Keratinocyte (primary cell): ENCODE results near the gene BUD23. TPM values are rescaled to one million over a fixed set of nuclear protein-coding genes. Genes with fewer than 3 reads are reported as not detected.
"Not testable (repeated sequence)": the region's sequence is repeated elsewhere in the genome, so short reads cannot be mapped to it uniquely, and the experiment has no call there.

Experiments used
- DNase-seq: peaks from one replicate; pipeline ENCODE4 v3.0.0-alpha.2; 2011; ENCODE audit warnings: low read depth, missing footprints, low spot score
- FAIRE-seq: peaks from 2 replicates; lab custom pipeline; 2011; peaks lifted over from hg19 to GRCh38; lab: Jason Lieb, UNC
- H2AFZ ChIP-seq: 2 replicates; pipeline ENCODE4 v1.6.0; 2012; ENCODE audit warnings: low read length, control low read depth, inconsistent platforms; ENCODE audit not compliant: control insufficient read depth
- H3K27ac ChIP-seq: 2 replicates; pipeline ENCODE4 v1.5.1; 2011; ENCODE audit warnings: low read length; ENCODE audit not compliant: control insufficient read depth, insufficient read depth
- H3K27me3 ChIP-seq: 3 replicates; pipeline ENCODE4 v1.6.0; 2011; ENCODE audit warnings: low read length; ENCODE audit not compliant: control insufficient read depth, insufficient read depth; ENCODE audit errors: extremely low read depth
- H3K36me3 ChIP-seq, 2 experiments: 2 replicates in 1 of 2; 3 replicates in 1 of 2; pipeline ENCODE4 v1.5.1; 2011; ENCODE audit warnings: low read length in 2 of 2, mild to moderate bottlenecking in 1 of 2; ENCODE audit not compliant: control insufficient read depth in 2 of 2, insufficient read depth in 2 of 2; ENCODE audit errors: extremely low read depth in 1 of 2
- H3K4me1 ChIP-seq: 3 replicates; pipeline ENCODE4 v1.5.1; 2011; ENCODE audit warnings: low read length; ENCODE audit not compliant: control insufficient read depth, insufficient read depth; ENCODE audit errors: extremely low read depth
- H3K4me2 ChIP-seq: 3 replicates; pipeline ENCODE4 v1.6.0; 2011; ENCODE audit warnings: low read depth, low read length; ENCODE audit not compliant: control insufficient read depth, insufficient read depth; ENCODE audit errors: extremely low read depth
- H3K4me3 ChIP-seq, 3 experiments: fragments of 200-600 bp in 1 of 3; sonication (generic) in 1 of 3; 2 replicates in 2 of 3; 3 replicates in 1 of 3; pipeline ENCODE4 v1.5.1; 2011 to 2016; ENCODE audit warnings: low read length in 3 of 3, mild to moderate bottlenecking in 3 of 3, control low read depth in 2 of 3, inconsistent platforms in 1 of 3, low read depth in 1 of 3, mixed read lengths in 1 of 3, mixed run types in 1 of 3, moderate library complexity in 1 of 3; ENCODE audit not compliant: control insufficient read depth in 2 of 3, insufficient read depth in 2 of 3; ENCODE audit errors: extremely low read depth in 1 of 3
- H3K79me2 ChIP-seq: 2 replicates; pipeline ENCODE4 v1.6.0; 2012; ENCODE audit warnings: low read length; ENCODE audit not compliant: control insufficient read depth, insufficient read depth
- H3K9ac ChIP-seq: 3 replicates; pipeline ENCODE4 v1.6.0; 2011; ENCODE audit warnings: low read length; ENCODE audit not compliant: control insufficient read depth, insufficient read depth; ENCODE audit errors: extremely low read depth
- H3K9me1 ChIP-seq: 3 replicates; pipeline ENCODE4 v1.6.0; 2011; ENCODE audit warnings: low read length; ENCODE audit not compliant: control insufficient read depth, insufficient read depth; ENCODE audit errors: extremely low read depth
- H3K9me3 ChIP-seq: 2 replicates; pipeline ENCODE4 v1.5.1; 2012; ENCODE audit warnings: low read depth, low read length; ENCODE audit not compliant: control insufficient read depth
- H4K20me1 ChIP-seq: 3 replicates; pipeline ENCODE4 v1.6.0; 2011; ENCODE audit warnings: low read length; ENCODE audit not compliant: control insufficient read depth, insufficient read depth; ENCODE audit errors: extremely low read depth
- CTCF ChIP-seq, 3 experiments: IDR thresholded peaks in 1 of 3; conservative IDR thresholded peaks in 1 of 3; optimal IDR thresholded peaks in 1 of 3; 2 replicates in 2 of 3; 3 replicates in 1 of 3; pipeline versions ENCODE3 to v1.5.1; 2011; ENCODE audit warnings: low read length in 3 of 3, mild to moderate bottlenecking in 3 of 3, moderate library complexity in 2 of 3, control low read depth in 1 of 3, inconsistent platforms in 1 of 3; ENCODE audit not compliant: insufficient read depth in 2 of 3; ENCODE audit errors: extremely low read depth in 1 of 3
- EZH2 ChIP-seq: IDR thresholded peaks from one replicate; pipeline ENCODE4 v1.6.1; 2012; ENCODE audit warnings: inconsistent platforms, mild to moderate bottlenecking, low read length, moderate library complexity
- dilution Hi-C: fragments of 300-500 bp; cut with MboI; formaldehyde crosslinking; loops from one replicate; pipeline ENCODE4 v1.7.0; 2020; ENCODE audit warnings: low sequenced_read_pairs; ENCODE audit not compliant: extremely low pct_ligation_motif_present
- polyA plus RNA-seq, 5 experiments: library from polyadenylated mRNA; depleted of rRNA in 3 of 5; stranded (reverse) in 3 of 5; stranded (forward) in 1 of 5; unstranded in 1 of 5; fragments of >200 nt; gene quantifications; 1 replicate in 1 of 5; 2 replicates in 3 of 5; 3 replicates in 1 of 5; pipeline versions ENCODE4 v1.2.1 to v1.2.3, GENCODE V29; 2011 to 2012; ENCODE audit warnings: missing spikeins in 2 of 5, low read depth in 1 of 5, low replicate concordance in 1 of 5

BUD23 gene
- polyA plus RNA-seq, 1 donor (not counting 4 experiments of a cell fraction or from before 2014, with no cell fraction given), result 72.0 TPM

GRCh38 chr7:73719806-73720169 is 36.4 kb downstream of the BUD23 start:
- DNase-seq, result no peak
- dilution Hi-C loops, result no loop called here
- H3K9ac ChIP-seq, result peak overlapping the region; percentile 15
- H3K4me3 ChIP-seq, result peak overlapping the region in 2 of 3 experiments; percentile 12 to 42
- H3K9me3 ChIP-seq, result no peaks in the 10 kb centered on the region
- peaks cover 10% of the 10 kb centered on the region for H3K9me1 ChIP-seq
- peak overlapping the region; percentile 58 for H3K4me2 ChIP-seq
- H4K20me1 ChIP-seq, result peaks cover 25% of the 10 kb centered on the region
- no peaks in the 10 kb centered on the region for H3K27me3 ChIP-seq
- H2AFZ ChIP-seq, result no peak overlapping the region
- H3K4me1 ChIP-seq, result peaks cover 33% of the 10 kb centered on the region
- peaks cover 3 to 8% of the 10 kb centered on the region in 2 experiments for H3K36me3 ChIP-seq
- TF ChIP-seq CTCF (optimal IDR thresholded peaks at IDR 0.05 in 1 of 3, IDR thresholded peaks at IDR 0.05 in 1 of 3, conservative IDR thresholded peaks at IDR 0.05 in 1 of 3; ENCODE audit: extremely low read depth in 1 of 3, insufficient read depth in 2 of 3, low read length in 3 of 3) (no peak), EZH2 (no peak)
- H3K79me2 ChIP-seq, result peaks cover 36% of the 10 kb centered on the region
- no peak for FAIRE-seq
- H3K27ac ChIP-seq, result no peak overlapping the region

- dilution Hi-C loops, FAIRE-seq, DNase-seq, H3K36me3 ChIP-seq, H3K9ac ChIP-seq, H3K9me1 ChIP-seq, H2AFZ ChIP-seq, H3K27me3 ChIP-seq, H3K9me3 ChIP-seq, H3K4me3 ChIP-seq, H3K27ac ChIP-seq, H3K4me2 ChIP-seq: not testable (repeated sequence)
- H4K20me1 ChIP-seq, result peaks cover 22% of the 10 kb centered on the region
- H3K4me1 ChIP-seq, result peaks cover 31% of the 10 kb centered on the region
- H3K79me2 ChIP-seq, result peaks cover 33% of the 10 kb centered on the region
Observed at GRCh38 chr7:73720443-73720842, 37.0 kb downstream of the BUD23 start.

- no peaks in the 10 kb centered on the region for H3K27me3 ChIP-seq
- H3K79me2 ChIP-seq, result peaks cover 28% of the 10 kb centered on the region
- H3K9ac ChIP-seq, result no peak overlapping the region
- no peak overlapping the region for H3K27ac ChIP-seq
- peaks cover 13% of the 10 kb centered on the region for H4K20me1 ChIP-seq
- DNase-seq (no peak), FAIRE-seq (no peak)
- no peak overlapping the region for H3K4me3 ChIP-seq
- H3K9me3 ChIP-seq, result no peaks in the 10 kb centered on the region
- peaks cover 5% of the 10 kb centered on the region for H3K9me1 ChIP-seq
- TF ChIP-seq CTCF (optimal IDR thresholded peaks at IDR 0.05 in 1 of 3, IDR thresholded peaks at IDR 0.05 in 1 of 3, conservative IDR thresholded peaks at IDR 0.05 in 1 of 3; ENCODE audit: extremely low read depth in 1 of 3, insufficient read depth in 2 of 3, low read length in 3 of 3), result no peak
- TF ChIP-seq EZH2, result no peak
- H3K4me1 ChIP-seq, result peaks cover 21% of the 10 kb centered on the region
- no peak overlapping the region for H2AFZ ChIP-seq
- no peak overlapping the region for H3K4me2 ChIP-seq
- dilution Hi-C loops, result no loop called here
- peaks cover under 1 to 2% of the 10 kb centered on the region in 2 experiments for H3K36me3 ChIP-seq
Observed at GRCh38 chr7:73721377-73721817, 38.0 kb downstream of the BUD23 start.

- Histone ChIP-seq H3K4me1 (peaks cover 13% of the 10 kb centered on the region), H3K79me2 (peaks cover 20% of the 10 kb centered on the region)
- H4K20me1 ChIP-seq, H3K9ac ChIP-seq, H3K36me3 ChIP-seq, H3K9me1 ChIP-seq, H3K4me3 ChIP-seq, dilution Hi-C loops, FAIRE-seq, H3K9me3 ChIP-seq, DNase-seq, H3K4me2 ChIP-seq, H2AFZ ChIP-seq, H3K27ac ChIP-seq, H3K27me3 ChIP-seq: not testable (repeated sequence)
Observed at GRCh38 chr7:73722182-73722581, 38.8 kb downstream of the BUD23 start.
